ENCODE results near the gene SPDYE6.
"Not testable (repeated sequence)": the region's sequence is repeated elsewhere in the genome, so short reads cannot be mapped to it uniquely, and the experiment has no call there.

Gene SPDYE6

GRCh38 chr7:102356344-102356743 lies at the start of gene SPDYE6:
Gene SPDYE6 (minus strand): TSS chr7:102356444. CDS start chr7:102356023, 421 bp downstream.
- not testable (repeated sequence) for DNase-seq (ENCODE audit: low spot score)

GRCh38 chr7:102404862-102405188 lies 48.6 kb upstream of the SPDYE6 start:
- DNase-seq (ENCODE audit: low spot score): not testable (repeated sequence)

- DNase-seq (ENCODE audit: low spot score): no peak
Measured at GRCh38 chr7:102404005-102404861, 48.0 kb upstream of the SPDYE6 start.

- DNase-seq (ENCODE audit: low spot score): no peak
Measured at GRCh38 chr7:102403563-102403962, 47.3 kb upstream of the SPDYE6 start.

GRCh38 chr7:102400360-102400759 lies 44.1 kb upstream of the SPDYE6 start:
- no peak for DNase-seq (ENCODE audit: low spot score)

- no peak for DNase-seq (ENCODE audit: low spot score)
Measured at GRCh38 chr7:102398543-102398942, 42.3 kb upstream of the SPDYE6 start.

- no peak for DNase-seq (ENCODE audit: low spot score)
Measured at GRCh38 chr7:102396710-102397019, 40.4 kb upstream of the SPDYE6 start.

- DNase-seq (ENCODE audit: low spot score): peak; percentile 93
Measured at GRCh38 chr7:102395873-102396709, 39.8 kb upstream of the SPDYE6 start, which contains the start of gene PRKRIP1. Gene PRKRIP1 (plus strand): TSS chr7:102396363. CDS start chr7:102396412, 49 bp downstream.

GRCh38 chr7:102395592-102395872 lies 39.3 kb upstream of the SPDYE6 start:
- no peak for DNase-seq (ENCODE audit: low spot score)

GRCh38 chr7:102393467-102393866 lies 37.2 kb upstream of the SPDYE6 start:
- no peak for DNase-seq (ENCODE audit: low spot score)

GRCh38 chr7:102392330-102392729 lies 36.1 kb upstream of the SPDYE6 start:
- DNase-seq (ENCODE audit: low spot score): no peak

- peak; percentile 62 for DNase-seq (ENCODE audit: low spot score)
Measured at GRCh38 chr7:102390697-102391484, 34.6 kb upstream of the SPDYE6 start.

- DNase-seq (ENCODE audit: low spot score): no peak
Measured at GRCh38 chr7:102389810-102390209, 33.6 kb upstream of the SPDYE6 start.

GRCh38 chr7:102387064-102387463 lies 30.8 kb upstream of the SPDYE6 start:
- no peak for DNase-seq (ENCODE audit: low spot score)

- not testable (repeated sequence) for DNase-seq (ENCODE audit: low spot score)
Measured at GRCh38 chr7:102381696-102382425, 25.6 kb upstream of the SPDYE6 start.

GRCh38 chr7:102380837-102381236 lies 24.6 kb upstream of the SPDYE6 start:
- DNase-seq (ENCODE audit: low spot score): not testable (repeated sequence)

- DNase-seq (ENCODE audit: low spot score): no peak
Measured at GRCh38 chr7:102376964-102377466, 20.8 kb upstream of the SPDYE6 start.

- not testable (repeated sequence) for DNase-seq (ENCODE audit: low spot score)
Measured at GRCh38 chr7:102372796-102373195, 16.6 kb upstream of the SPDYE6 start.

- DNase-seq (ENCODE audit: low spot score): not testable (repeated sequence)
Measured at GRCh38 chr7:102370038-102370437, 13.8 kb upstream of the SPDYE6 start.

GRCh38 chr7:102365390-102365789 lies 9.1 kb upstream of the SPDYE6 start:
- DNase-seq (ENCODE audit: low spot score): not testable (repeated sequence)

GRCh38 chr7:102364394-102364886 lies 8.2 kb upstream of the SPDYE6 start:
- DNase-seq (ENCODE audit: low spot score): not testable (repeated sequence)
